Hematopoietic multipotent progenitor cell treated with erythropoietin and hydrocortisone succinate and interleukin-3 and kit ligand, for 4 days (in vitro differentiated cells): ENCODE measurements around the gene WDFY1.

Source experiments
- DNase-seq: peaks from one replicate; pipeline ENCODE4 v3.0.0-alpha.2; 2015

Gene WDFY1

GRCh38 chr2:223944703-223945531 lies at the start of gene WDFY1:
TSS of gene WDFY1 (minus strand) at chr2:223945335. CDS start at chr2:223945284, 51 bp downstream.
- peak; percentile 95 for DNase-seq

GRCh38 chr2:223994562-223995162 lies 49.5 kb upstream of the WDFY1 start:
- DNase-seq = no peak

GRCh38 chr2:223993634-223994232 lies 48.6 kb upstream of the WDFY1 start:
- DNase-seq = peak; percentile 90

- DNase-seq = no peak
These were observed 46.5 kb upstream of the WDFY1 start for GRCh38 chr2:223991611-223992010.

GRCh38 chr2:223989856-223990232 lies 44.7 kb upstream of the WDFY1 start:
- no peak for DNase-seq

- peak; percentile 53 for DNase-seq
These were observed 44.2 kb upstream of the WDFY1 start for GRCh38 chr2:223989206-223989855.

GRCh38 chr2:223981241-223981640 lies 36.1 kb upstream of the WDFY1 start:
- no peak for DNase-seq

GRCh38 chr2:223980803-223981202 lies 35.7 kb upstream of the WDFY1 start:
- no peak for DNase-seq

- DNase-seq = no peak
These were observed 35.2 kb upstream of the WDFY1 start for GRCh38 chr2:223980397-223980735.

GRCh38 chr2:223979730-223980396 lies 34.7 kb upstream of the WDFY1 start:
- DNase-seq = no peak

GRCh38 chr2:223978451-223978850 lies 33.3 kb upstream of the WDFY1 start:
- no peak for DNase-seq

- DNase-seq = no peak
These were observed 31.6 kb upstream of the WDFY1 start for GRCh38 chr2:223976635-223977226.

- DNase-seq = no peak
These were observed 28.5 kb upstream of the WDFY1 start for GRCh38 chr2:223973606-223974005.

- no peak for DNase-seq
These were observed 27.5 kb upstream of the WDFY1 start for GRCh38 chr2:223972656-223973102.

GRCh38 chr2:223971731-223972130 lies 26.6 kb upstream of the WDFY1 start:
- no peak for DNase-seq

- DNase-seq = peak; percentile 82
These were observed 25.4 kb upstream of the WDFY1 start for GRCh38 chr2:223970343-223971128.

GRCh38 chr2:223969856-223970255 lies 24.7 kb upstream of the WDFY1 start:
- no peak for DNase-seq

- no peak for DNase-seq
These were observed 24.2 kb upstream of the WDFY1 start for GRCh38 chr2:223969315-223969714.

GRCh38 chr2:223967981-223968380 lies 22.8 kb upstream of the WDFY1 start:
- no peak for DNase-seq

GRCh38 chr2:223959688-223960087 lies 14.6 kb upstream of the WDFY1 start:
- peak; percentile 38 for DNase-seq

GRCh38 chr2:223957092-223957851 lies 12.1 kb upstream of the WDFY1 start, which contains the start of gene MRPL44:
TSS of gene MRPL44 (plus strand) at chr2:223957463. CDS start at chr2:223957473, 10 bp downstream.
- DNase-seq = peak; percentile 98
